GM23338 (cell line): ENCODE measurements around the gene OLAH. TPM values are rescaled to one million over a fixed set of nuclear protein-coding genes. Genes with fewer than 3 reads are reported as not detected.

Experiments used
- ATAC-seq: fragments of 200-7000 bp; cut with Tn5 transposase; 3 replicates; pipeline ENCODE4 v1.9.1; 2020
- DNase-seq: peaks from one replicate; pipeline ENCODE4 v3.0.0-alpha.2; 2015; ENCODE audit warnings: low spot score
- H2AFZ ChIP-seq: fragments of 200-600 bp; sonication (generic); 2 replicates; pipeline ENCODE4 v1.8.0; 2016; ENCODE audit warnings: antibody characterized with exemption, mild to moderate bottlenecking, moderate library complexity
- H3F3A ChIP-seq: fragments of 200-600 bp; sonication (generic); replicated peaks from 2 replicates; pipeline ENCODE4 v1.8.0; 2017; ENCODE audit warnings: antibody characterized with exemption, mixed run types, low read depth
- H3K27ac ChIP-seq: fragments of 200-600 bp; sonication (generic); 2 replicates; pipeline ENCODE4 v1.6.1; 2016; ENCODE audit warnings: low read depth
- H3K27me3 ChIP-seq: fragments of 200-600 bp; sonication (generic); 2 replicates; pipeline ENCODE4 v1.8.0; 2016; ENCODE audit warnings: mild to moderate bottlenecking, mixed run types, moderate library complexity; ENCODE audit not compliant: insufficient read depth
- H3K36me3 ChIP-seq: fragments of 200-600 bp; sonication (generic); 2 replicates; pipeline ENCODE4 v1.8.0; 2016; ENCODE audit warnings: mild to moderate bottlenecking; ENCODE audit not compliant: insufficient read depth
- H3K4me1 ChIP-seq: fragments of 200-600 bp; sonication (generic); 2 replicates; pipeline ENCODE4 v1.8.0; 2016; ENCODE audit warnings: mild to moderate bottlenecking, moderate library complexity; ENCODE audit not compliant: insufficient read depth
- H3K4me2 ChIP-seq: fragments of 200-600 bp; sonication (generic); 2 replicates; pipeline ENCODE4 v1.7.1; 2017; ENCODE audit warnings: mixed run types
- H3K4me3 ChIP-seq: fragments of 200-600 bp; sonication (generic); 2 replicates; pipeline ENCODE4 v1.6.1; 2016; ENCODE audit warnings: mixed run types
- H3K79me2 ChIP-seq: fragments of 200-600 bp; sonication (generic); replicated peaks from 2 replicates; pipeline ENCODE4 v1.8.0; 2017; ENCODE audit warnings: mild to moderate bottlenecking; ENCODE audit not compliant: insufficient read depth
- H3K9me2 ChIP-seq: fragments of 200-600 bp; sonication (generic); 2 replicates; pipeline ENCODE4 v1.8.0; 2017; ENCODE audit not compliant: insufficient read depth
- H4K20me1 ChIP-seq: fragments of 200-600 bp; sonication (generic); replicated peaks from 2 replicates; pipeline ENCODE4 v1.8.0; 2017; ENCODE audit warnings: mild to moderate bottlenecking; ENCODE audit not compliant: insufficient read depth
- H3K27ac Mint-ChIP-seq: 2 replicates; pipeline ENCODE4 v1.8.0; 2020; ENCODE audit warnings: inconsistent platforms, mild to moderate bottlenecking, moderate library complexity, mixed read lengths
- H3K27me3 Mint-ChIP-seq: 3 replicates; pipeline ENCODE4 v1.8.0; 2022; ENCODE audit warnings: low read depth, mild to moderate bottlenecking, moderate library complexity, mixed read lengths, inconsistent platforms; ENCODE audit not compliant: insufficient read depth, poor library complexity
- H3K36me3 Mint-ChIP-seq: 3 replicates; pipeline ENCODE4 v1.8.0; 2021; ENCODE audit warnings: low read depth, mild to moderate bottlenecking, inconsistent platforms, moderate library complexity, mixed read lengths
- H3K4me1 Mint-ChIP-seq: 3 replicates; pipeline ENCODE4 v1.8.0; 2020; ENCODE audit warnings: mild to moderate bottlenecking, inconsistent platforms, mixed read lengths
- H3K4me3 Mint-ChIP-seq: 3 replicates; pipeline ENCODE4 v1.8.0; 2021; ENCODE audit warnings: moderate library complexity, mild to moderate bottlenecking, inconsistent platforms, mixed read lengths
- H3K9me3 Mint-ChIP-seq: 3 replicates; pipeline ENCODE4 v1.8.0; 2020; ENCODE audit warnings: moderate library complexity, mild to moderate bottlenecking, inconsistent platforms, mixed read lengths
- CREB1 ChIP-seq: fragments of 250-450 bp; sonication (Bioruptor Pico); IDR thresholded peaks from 2 replicates; pipeline ENCODE4 v1.5.0; 2020; ENCODE audit warnings: low read depth, mild to moderate bottlenecking, moderate library complexity
- EZH2 ChIP-seq: fragments of 200-600 bp; sonication (generic); IDR thresholded peaks from one replicate; pipeline ENCODE4 v1.8.0; 2017; ENCODE audit warnings: antibody characterized with exemption, mild to moderate bottlenecking, low read depth; ENCODE audit not compliant: unreplicated experiment
- EZH2phosphoT487 ChIP-seq: fragments of 200-600 bp; sonication (generic); IDR thresholded peaks from one replicate; pipeline ENCODE4 v1.8.1; 2018; ENCODE audit warnings: antibody characterized with exemption; ENCODE audit not compliant: unreplicated experiment
- JUNB ChIP-seq: IDR thresholded peaks from one replicate; pipeline ENCODE4 v1.6.1; 2016; ENCODE audit warnings: antibody characterized with exemption; ENCODE audit not compliant: unreplicated experiment
- NANOG ChIP-seq: IDR thresholded peaks from 2 replicates; pipeline ENCODE4 v1.6.1; 2016; ENCODE audit warnings: antibody characterized with exemption, borderline replicate concordance
- POLR2AphosphoS5 ChIP-seq: IDR thresholded peaks from 2 replicates; pipeline ENCODE4 v1.6.1; 2016; ENCODE audit warnings: antibody characterized with exemption, low read depth
- REST ChIP-seq: IDR thresholded peaks from one replicate; pipeline ENCODE4 v1.6.1; 2018; ENCODE audit warnings: antibody characterized with exemption; ENCODE audit not compliant: unreplicated experiment
- STAT1 ChIP-seq: IDR thresholded peaks from one replicate; pipeline ENCODE4 v1.6.1; 2016; ENCODE audit warnings: antibody characterized with exemption; ENCODE audit not compliant: unreplicated experiment
- ZNF114 ChIP-seq: fragments of 250-450 bp; sonication (Bioruptor Pico); IDR thresholded peaks from 2 replicates; pipeline ENCODE4 v1.5.0; 2020; ENCODE audit warnings: mild to moderate bottlenecking, moderate library complexity
- polyA plus RNA-seq: library from polyadenylated mRNA; unstranded; fragments of >200 nt; fragmentation: Nextera tagmentation; extraction: Ambion mirVana; gene quantifications from 2 replicates; pipeline ENCODE4 v1.2.1, GENCODE V29; 2016
- total RNA-seq: library from RNA; depleted of rRNA; stranded (reverse); fragments of >200 nt; shearing (Covaris generic); gene quantifications from 2 replicates; pipeline ENCODE4 v1.2.3, GENCODE V29; 2014
- TF ChIP-seq, protein P1 (sequence below), 2 experiments: fragments of 200-600 bp in 1 of 2; sonication (generic) in 1 of 2; conservative IDR thresholded peaks; 2 replicates each; pipeline versions ENCODE4 v1.5.1 to v1.6.1; 2016 to 2017; ENCODE audit warnings: antibody characterized with exemption in 2 of 2, low read depth in 2 of 2, mild to moderate bottlenecking in 2 of 2, moderate library complexity in 1 of 2
- TF ChIP-seq, protein P2 (sequence below): fragments of 250-450 bp; sonication (Bioruptor Pico); IDR thresholded peaks from 2 replicates; pipeline ENCODE4 v1.5.0; 2020; ENCODE audit warnings: mild to moderate bottlenecking, moderate library complexity

The OLAH gene
- total and polyA plus RNA-seq, 2 experiments from 2014 or later = not detected

GRCh38 chr10:15027741-15028140, 16.0 kb upstream of the OLAH start (continued):
- TF ChIP-seq REST (no peak), JUNB (no peak), EZH2 (no peak), CREB1 (no peak), ZNF114 (CRISPR knock-in tag) (no peak), POLR2AphosphoS5 (no peak), STAT1 (no peak)
- TF ChIP-seq, protein P1, sequence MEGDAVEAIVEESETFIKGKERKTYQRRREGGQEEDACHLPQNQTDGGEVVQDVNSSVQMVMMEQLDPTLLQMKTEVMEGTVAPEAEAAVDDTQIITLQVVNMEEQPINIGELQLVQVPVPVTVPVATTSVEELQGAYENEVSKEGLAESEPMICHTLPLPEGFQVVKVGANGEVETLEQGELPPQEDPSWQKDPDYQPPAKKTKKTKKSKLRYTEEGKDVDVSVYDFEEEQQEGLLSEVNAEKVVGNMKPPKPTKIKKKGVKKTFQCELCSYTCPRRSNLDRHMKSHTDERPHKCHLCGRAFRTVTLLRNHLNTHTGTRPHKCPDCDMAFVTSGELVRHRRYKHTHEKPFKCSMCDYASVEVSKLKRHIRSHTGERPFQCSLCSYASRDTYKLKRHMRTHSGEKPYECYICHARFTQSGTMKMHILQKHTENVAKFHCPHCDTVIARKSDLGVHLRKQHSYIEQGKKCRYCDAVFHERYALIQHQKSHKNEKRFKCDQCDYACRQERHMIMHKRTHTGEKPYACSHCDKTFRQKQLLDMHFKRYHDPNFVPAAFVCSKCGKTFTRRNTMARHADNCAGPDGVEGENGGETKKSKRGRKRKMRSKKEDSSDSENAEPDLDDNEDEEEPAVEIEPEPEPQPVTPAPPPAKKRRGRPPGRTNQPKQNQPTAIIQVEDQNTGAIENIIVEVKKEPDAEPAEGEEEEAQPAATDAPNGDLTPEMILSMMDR (conservative IDR thresholded peaks at IDR 0.05; ENCODE audit: low read depth in 2 of 2) = no peak

- peaks cover 3% of the 10 kb centered on the region for H3K27me3 Mint-ChIP-seq
- peak; percentile 86 for ATAC-seq
- TF ChIP-seq NANOG (no peak), EZH2phosphoT487 (no peak), POLR2AphosphoS5 (no peak), EZH2 (no peak), STAT1 (no peak), CREB1 (no peak), JUNB (no peak)
- TF ChIP-seq, protein P2, sequence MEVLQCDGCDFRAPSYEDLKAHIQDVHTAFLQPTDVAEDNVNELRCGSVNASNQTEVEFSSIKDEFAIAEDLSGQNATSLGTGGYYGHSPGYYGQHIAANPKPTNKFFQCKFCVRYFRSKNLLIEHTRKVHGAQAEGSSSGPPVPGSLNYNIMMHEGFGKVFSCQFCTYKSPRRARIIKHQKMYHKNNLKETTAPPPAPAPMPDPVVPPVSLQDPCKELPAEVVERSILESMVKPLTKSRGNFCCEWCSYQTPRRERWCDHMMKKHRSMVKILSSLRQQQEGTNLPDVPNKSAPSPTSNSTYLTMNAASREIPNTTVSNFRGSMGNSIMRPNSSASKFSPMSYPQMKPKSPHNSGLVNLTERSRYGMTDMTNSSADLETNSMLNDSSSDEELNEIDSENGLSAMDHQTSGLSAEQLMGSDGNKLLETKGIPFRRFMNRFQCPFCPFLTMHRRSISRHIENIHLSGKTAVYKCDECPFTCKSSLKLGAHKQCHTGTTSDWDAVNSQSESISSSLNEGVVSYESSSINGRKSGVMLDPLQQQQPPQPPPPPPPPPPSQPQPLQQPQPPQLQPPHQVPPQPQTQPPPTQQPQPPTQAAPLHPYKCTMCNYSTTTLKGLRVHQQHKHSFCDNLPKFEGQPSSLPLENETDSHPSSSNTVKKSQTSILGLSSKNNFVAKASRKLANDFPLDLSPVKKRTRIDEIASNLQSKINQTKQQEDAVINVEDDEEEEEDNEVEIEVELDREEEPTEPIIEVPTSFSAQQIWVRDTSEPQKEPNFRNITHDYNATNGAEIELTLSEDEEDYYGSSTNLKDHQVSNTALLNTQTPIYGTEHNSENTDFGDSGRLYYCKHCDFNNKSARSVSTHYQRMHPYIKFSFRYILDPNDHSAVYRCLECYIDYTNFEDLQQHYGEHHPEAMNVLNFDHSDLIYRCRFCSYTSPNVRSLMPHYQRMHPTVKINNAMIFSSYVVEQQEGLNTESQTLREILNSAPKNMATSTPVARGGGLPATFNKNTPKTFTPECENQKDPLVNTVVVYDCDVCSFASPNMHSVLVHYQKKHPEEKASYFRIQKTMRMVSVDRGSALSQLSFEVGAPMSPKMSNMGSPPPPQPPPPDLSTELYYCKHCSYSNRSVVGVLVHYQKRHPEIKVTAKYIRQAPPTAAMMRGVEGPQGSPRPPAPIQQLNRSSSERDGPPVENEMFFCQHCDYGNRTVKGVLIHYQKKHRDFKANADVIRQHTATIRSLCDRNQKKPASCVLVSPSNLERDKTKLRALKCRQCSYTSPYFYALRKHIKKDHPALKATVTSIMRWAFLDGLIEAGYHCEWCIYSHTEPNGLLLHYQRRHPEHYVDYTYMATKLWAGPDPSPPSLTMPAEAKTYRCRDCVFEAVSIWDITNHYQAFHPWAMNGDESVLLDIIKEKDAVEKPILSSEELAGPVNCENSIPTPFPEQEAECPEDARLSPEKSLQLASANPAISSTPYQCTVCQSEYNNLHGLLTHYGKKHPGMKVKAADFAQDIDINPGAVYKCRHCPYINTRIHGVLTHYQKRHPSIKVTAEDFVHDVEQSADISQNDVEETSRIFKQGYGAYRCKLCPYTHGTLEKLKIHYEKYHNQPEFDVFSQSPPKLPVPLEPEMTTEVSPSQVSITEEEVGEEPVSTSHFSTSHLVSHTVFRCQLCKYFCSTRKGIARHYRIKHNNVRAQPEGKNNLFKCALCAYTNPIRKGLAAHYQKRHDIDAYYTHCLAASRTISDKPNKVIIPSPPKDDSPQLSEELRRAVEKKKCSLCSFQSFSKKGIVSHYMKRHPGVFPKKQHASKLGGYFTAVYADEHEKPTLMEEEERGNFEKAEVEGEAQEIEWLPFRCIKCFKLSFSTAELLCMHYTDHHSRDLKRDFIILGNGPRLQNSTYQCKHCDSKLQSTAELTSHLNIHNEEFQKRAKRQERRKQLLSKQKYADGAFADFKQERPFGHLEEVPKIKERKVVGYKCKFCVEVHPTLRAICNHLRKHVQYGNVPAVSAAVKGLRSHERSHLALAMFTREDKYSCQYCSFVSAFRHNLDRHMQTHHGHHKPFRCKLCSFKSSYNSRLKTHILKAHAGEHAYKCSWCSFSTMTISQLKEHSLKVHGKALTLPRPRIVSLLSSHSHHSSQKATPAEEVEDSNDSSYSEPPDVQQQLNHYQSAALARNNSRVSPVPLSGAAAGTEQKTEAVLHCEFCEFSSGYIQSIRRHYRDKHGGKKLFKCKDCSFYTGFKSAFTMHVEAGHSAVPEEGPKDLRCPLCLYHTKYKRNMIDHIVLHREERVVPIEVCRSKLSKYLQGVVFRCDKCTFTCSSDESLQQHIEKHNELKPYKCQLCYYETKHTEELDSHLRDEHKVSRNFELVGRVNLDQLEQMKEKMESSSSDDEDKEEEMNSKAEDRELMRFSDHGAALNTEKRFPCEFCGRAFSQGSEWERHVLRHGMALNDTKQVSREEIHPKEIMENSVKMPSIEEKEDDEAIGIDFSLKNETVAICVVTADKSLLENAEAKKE (CRISPR knock-in tag) = no peak
Observed at GRCh38 chr10:15035385-15036301, 8.1 kb upstream of the OLAH start.

More at GRCh38 chr10:15035385-15036301, 8.1 kb upstream of the OLAH start:
- no peaks in the 10 kb centered on the region for H3K4me1 ChIP-seq
- Mint-ChIP-seq H3K4me3 (no peak overlapping the region), H3K27ac (no peak overlapping the region; the same call in 1 of the 2 replicates), H3K4me1 (peaks cover 10% of the 10 kb centered on the region; the same call in 2 of the 3 replicates), H3K9me3 (peaks cover 5% of the 10 kb centered on the region; the same call in 2 of the 3 replicates), H3K36me3 (no peaks in the 10 kb centered on the region)
- no peaks in the 10 kb centered on the region for H3K79me2 ChIP-seq
- no peaks in the 10 kb centered on the region for H3K9me2 ChIP-seq
- H3F3A ChIP-seq = no peaks in the 10 kb centered on the region
- peak overlapping the region; percentile 87 for H2AFZ ChIP-seq
- no peaks in the 10 kb centered on the region for H3K36me3 ChIP-seq
- DNase-seq = peak; percentile 64
- no peak overlapping the region for H3K4me2 ChIP-seq
- H3K27me3 ChIP-seq = no peaks in the 10 kb centered on the region
- no peaks in the 10 kb centered on the region for H4K20me1 ChIP-seq
- H3K27ac ChIP-seq = no peak overlapping the region
- H3K4me3 ChIP-seq = no peak overlapping the region
